ENCODE results near the gene MALRD1. TPM values are rescaled to one million over a fixed set of nuclear protein-coding genes. Genes with fewer than 3 reads are reported as not detected.

MALRD1 gene
- total and polyA plus RNA-seq, 2 of the 8 experiments (the other 6 are each of a cell fraction or from before 2014, with no cell fraction given): 0.32 to 0.35 TPM

- no peak overlapping the region for H3K4ac ChIP-seq (replicated peaks; ENCODE audit: insufficient read length, low read depth, low read length)
- no peak overlapping the region for H4K5ac ChIP-seq (ENCODE audit: insufficient read length, low read depth, low read length)
- H3K27me3 ChIP-seq (replicated peaks in 1 of 4; ENCODE audit: control insufficient read depth in 3 of 4, extremely low read depth in 1 of 4, insufficient read depth in 3 of 4, low read length in 3 of 4): no peaks in the 10 kb centered on the region
- no peaks in the 10 kb centered on the region for H3K79me2 ChIP-seq (ENCODE audit: control insufficient read depth in 1 of 2, insufficient read depth in 2 of 2, low read length in 2 of 2)
- no peaks in the 10 kb centered on the region for H3K79me1 ChIP-seq (ENCODE audit: low read depth, low read length)
- H2BK20ac ChIP-seq (ENCODE audit: low read length): no peak overlapping the region
- H2BK15ac ChIP-seq (ENCODE audit: low read length): no peak overlapping the region
- no peak overlapping the region for H2AFZ ChIP-seq (ENCODE audit: low read length)
- H2BK5ac ChIP-seq (ENCODE audit: low read depth, low read length): no peak overlapping the region
- H3K4me3 ChIP-seq (ENCODE audit: extremely low read depth in 1 of 4, insufficient read depth in 2 of 4, low read depth in 3 of 4, low read length in 4 of 4): no peak overlapping the region
- H3K18ac ChIP-seq (ENCODE audit: extremely low read depth, low read length): no peak overlapping the region
- H3K27ac ChIP-seq (ENCODE audit: low read depth, low read length): no peak overlapping the region
- H4K8ac ChIP-seq (ENCODE audit: extremely low read depth, insufficient read depth, low read length): no peak overlapping the region
- no peak overlapping the region for H2BK12ac ChIP-seq (ENCODE audit: low read depth, low read length)
- H3K36me3 ChIP-seq (ENCODE audit: control insufficient read depth in 2 of 4, insufficient read depth in 4 of 4, low read length in 3 of 4): no peaks in the 10 kb centered on the region
- H3K4me1 ChIP-seq (replicated peaks in 1 of 4; ENCODE audit: control insufficient read depth in 3 of 4, insufficient read depth in 4 of 4, low read length in 3 of 4): no peaks in the 10 kb centered on the region
- ChIA-PET POLR2A (ENCODE audit: partially characterized antibody) (interaction anchor here (0.6 kb wide), 1 partner anchor 11 kb away, joined by 3 read pairs; no protein-coding TSS in a partner anchor), CTCF (ENCODE audit: partially characterized antibody) (interaction anchor here (1.6 kb wide), 1 partner anchor 10 kb away, joined by 9 read pairs; no protein-coding TSS in a partner anchor)
- DNase-seq (ENCODE audit: low read depth in 1 of 2, low spot score in 2 of 2): no peak
- H2AK5ac ChIP-seq (ENCODE audit: low read depth, low read length): no peak overlapping the region
- 66% methylated on average over 2 of the region's 2 CpGs; no CpG with 5 or more reads in 1 of the 2 experiments for WGBS, 2 experiments (ENCODE audit: extremely low coverage in 1 of 2, insufficient coverage in 1 of 2, insufficient read length in 1 of 2, insufficient replicate concordance in 2 of 2, low coverage in 1 of 2, low lambda C conversion rate in 2 of 2, missing lambda C conversion rate in 1 of 2)
- no peak overlapping the region for H3K56ac ChIP-seq (replicated peaks; ENCODE audit: insufficient read length, low read depth, low read length)
- no peak overlapping the region for H4K91ac ChIP-seq (replicated peaks; ENCODE audit: insufficient read length, low read length)
- no peak overlapping the region for H3K14ac ChIP-seq (ENCODE audit: insufficient read length)
- FAIRE-seq: no peak
- no peaks in the 10 kb centered on the region for H3K23me2 ChIP-seq (ENCODE audit: low read depth, low read length)
- no peaks in the 10 kb centered on the region for H3K9me3 ChIP-seq (ENCODE audit: insufficient read depth in 2 of 2, low read depth in 1 of 2, low read length in 1 of 2)
- H2BK120ac ChIP-seq (replicated peaks; ENCODE audit: low read depth, low read length): no peak overlapping the region
- no peak overlapping the region for H3K23ac ChIP-seq (ENCODE audit: insufficient read length)
- H3K9ac ChIP-seq (replicated peaks in 1 of 4; ENCODE audit: extremely low read depth in 1 of 4, low read depth in 3 of 4, low read length in 3 of 4): no peak overlapping the region
- H4K20me1 ChIP-seq (replicated peaks in 1 of 2; ENCODE audit: control insufficient read depth in 1 of 2, insufficient read depth in 2 of 2, low read length in 2 of 2): no peaks in the 10 kb centered on the region
- H3K4me2 ChIP-seq (ENCODE audit: insufficient read depth in 1 of 2, low read depth in 2 of 2, low read length in 2 of 2): no peak overlapping the region
- TF ChIP-seq KDM4A (IDR thresholded peaks at IDR 0.05; ENCODE audit: low read depth, low read length, severe bottlenecking): no peak
- TF ChIP-seq TCF12 (IDR thresholded peaks at IDR 0.05; ENCODE audit: low read depth, low read length): no peak
These were observed 729.2 kb downstream of the MALRD1 start for GRCh38 chr10:19777806-19778205.
